ENCODE measurements around the gene STX19. TPM values are rescaled to one million over a fixed set of nuclear protein-coding genes. Genes with fewer than 3 reads are reported as not detected.

STX19 gene
- polyA plus RNA-seq, 3 donors: not detected

DNA sequence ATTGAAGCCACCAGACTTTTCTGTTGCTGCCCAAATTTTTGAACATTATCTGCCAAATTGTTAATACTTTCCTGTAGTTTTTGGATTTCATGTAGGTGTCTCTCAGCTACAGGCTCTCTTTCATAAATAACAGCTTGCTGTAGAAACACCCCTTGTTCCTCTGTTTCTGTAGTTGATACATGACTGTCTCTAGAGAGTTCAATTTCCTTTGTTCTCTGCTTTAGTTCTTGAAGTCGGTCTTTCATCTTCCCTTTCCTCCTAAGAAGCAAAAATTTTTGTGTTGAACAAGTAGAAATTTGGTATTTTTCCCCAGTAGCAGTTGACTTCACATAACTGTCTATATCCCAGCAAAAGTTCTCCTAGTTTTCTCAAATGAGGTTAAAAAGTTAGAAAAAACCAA lies 13.4 kb downstream of the STX19 start:
- Histone ChIP-seq H3K27me3 (ENCODE audit: control insufficient read depth in 2 of 2, insufficient read depth in 2 of 2, low read length in 2 of 2) (no peaks in the 10 kb centered on the region), H3K9ac (ENCODE audit: insufficient read depth, low read length, poor library complexity, severe bottlenecking) (no peak overlapping the region), H3K27ac (ENCODE audit: low read depth in 1 of 2, low read length in 2 of 2) (no peak overlapping the region), H3K4me3 (replicated peaks in 1 of 3; ENCODE audit: low read depth in 2 of 3, low read length in 3 of 3) (no peak overlapping the region), H3K79me2 (ENCODE audit: insufficient read depth, low read length) (no peaks in the 10 kb centered on the region), H3K9me3 (replicated peaks in 1 of 2; ENCODE audit: control insufficient read depth in 1 of 2, insufficient read depth in 1 of 2, low read length in 2 of 2) (no peaks in the 10 kb centered on the region), H4K20me1 (ENCODE audit: insufficient read depth, low read length) (no peaks in the 10 kb centered on the region), H3K36me3 (replicated peaks in 1 of 2; ENCODE audit: control insufficient read depth in 1 of 2, insufficient read depth in 2 of 2, low read length in 2 of 2) (no peaks in the 10 kb centered on the region), H3K4me1 (ENCODE audit: control insufficient read depth in 1 of 2, insufficient read depth in 2 of 2, low read length in 2 of 2) (peaks cover 0 to 5% of the 10 kb centered on the region in 2 donors), H2AFZ (ENCODE audit: insufficient read depth, low read depth, low read length, poor library complexity, severe bottlenecking) (no peak overlapping the region), H3K4me2 (replicated peaks; ENCODE audit: extremely low read depth, low read length, poor library complexity, severe bottlenecking) (no peak overlapping the region)
- Mint-ChIP-seq H3K4me1 (peaks cover 10% of the 10 kb centered on the region), H3K27me3 (ENCODE audit: low read depth in 3 of 3) (no peaks in the 10 kb centered on the region), H3K27ac (no peak overlapping the region), H3K4me3 (no peak overlapping the region), H3K9me3 (peaks cover 0 to 1% (median 0%) of the 10 kb centered on the region in 7 donors), H3K36me3 (peaks cover 3 to 4% of the 10 kb centered on the region in 2 donors)
- DNase-seq: no peak
- TF ChIP-seq, protein P1, sequence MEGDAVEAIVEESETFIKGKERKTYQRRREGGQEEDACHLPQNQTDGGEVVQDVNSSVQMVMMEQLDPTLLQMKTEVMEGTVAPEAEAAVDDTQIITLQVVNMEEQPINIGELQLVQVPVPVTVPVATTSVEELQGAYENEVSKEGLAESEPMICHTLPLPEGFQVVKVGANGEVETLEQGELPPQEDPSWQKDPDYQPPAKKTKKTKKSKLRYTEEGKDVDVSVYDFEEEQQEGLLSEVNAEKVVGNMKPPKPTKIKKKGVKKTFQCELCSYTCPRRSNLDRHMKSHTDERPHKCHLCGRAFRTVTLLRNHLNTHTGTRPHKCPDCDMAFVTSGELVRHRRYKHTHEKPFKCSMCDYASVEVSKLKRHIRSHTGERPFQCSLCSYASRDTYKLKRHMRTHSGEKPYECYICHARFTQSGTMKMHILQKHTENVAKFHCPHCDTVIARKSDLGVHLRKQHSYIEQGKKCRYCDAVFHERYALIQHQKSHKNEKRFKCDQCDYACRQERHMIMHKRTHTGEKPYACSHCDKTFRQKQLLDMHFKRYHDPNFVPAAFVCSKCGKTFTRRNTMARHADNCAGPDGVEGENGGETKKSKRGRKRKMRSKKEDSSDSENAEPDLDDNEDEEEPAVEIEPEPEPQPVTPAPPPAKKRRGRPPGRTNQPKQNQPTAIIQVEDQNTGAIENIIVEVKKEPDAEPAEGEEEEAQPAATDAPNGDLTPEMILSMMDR (IDR thresholded peaks at IDR 0.05): no peak
- intact Hi-C loops (cut with micrococcal nuclease): no loop called here
- WGBS (ENCODE audit: insufficient coverage): no CpG with 5 or more reads among the region's 1 CpG

DNA sequence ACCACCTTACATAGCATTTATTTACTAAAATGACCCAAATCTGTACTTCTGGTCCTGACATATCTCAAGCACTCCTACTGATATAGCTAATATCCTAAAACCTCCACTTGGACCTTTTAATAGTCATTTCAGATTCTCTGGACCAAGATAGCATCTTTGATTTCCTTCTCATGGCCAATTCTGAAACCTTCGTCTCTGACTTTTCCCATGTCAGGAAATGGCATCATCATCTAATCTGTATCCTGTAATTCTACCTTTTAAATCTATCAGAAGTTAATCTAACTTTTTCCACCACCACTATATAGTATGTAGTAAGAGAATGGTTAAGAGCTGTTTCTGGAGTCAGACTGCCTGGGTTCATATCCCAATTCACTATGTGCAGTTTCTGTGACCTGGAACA lies 16.2 kb downstream of the STX19 start:
- 80% methylated on average over 1 of the region's 1 CpG for WGBS (ENCODE audit: insufficient coverage)
- Mint-ChIP-seq H3K27ac (peak overlapping the region in 1 of 7 donors; percentile 6), H3K36me3 (peaks cover 3 to 4% of the 10 kb centered on the region in 2 donors)

More for the DNA sequence above, 16.2 kb downstream of the STX19 start:
- no peaks in the 10 kb centered on the region for H4K20me1 ChIP-seq (ENCODE audit: insufficient read depth, low read length)
- no peak for DNase-seq
- H3K27me3 Mint-ChIP-seq (ENCODE audit: low read depth in 3 of 3): no peaks in the 10 kb centered on the region
- no peak overlapping the region for H3K4me3 ChIP-seq (replicated peaks in 1 of 3; ENCODE audit: low read depth in 2 of 3, low read length in 3 of 3)
- no peaks in the 10 kb centered on the region for H3K36me3 ChIP-seq (replicated peaks in 1 of 2; ENCODE audit: control insufficient read depth in 1 of 2, insufficient read depth in 2 of 2, low read length in 2 of 2)
- H3K4me3 Mint-ChIP-seq: no peak overlapping the region
- peaks cover 0 to 5% of the 10 kb centered on the region in 2 donors for H3K4me1 ChIP-seq (ENCODE audit: control insufficient read depth in 1 of 2, insufficient read depth in 2 of 2, low read length in 2 of 2)
- TF ChIP-seq, protein P1 (IDR thresholded peaks at IDR 0.05): no peak
- no peaks in the 10 kb centered on the region for H3K79me2 ChIP-seq (ENCODE audit: insufficient read depth, low read length)
- H3K27ac ChIP-seq (ENCODE audit: low read depth in 1 of 2, low read length in 2 of 2): no peak overlapping the region
- intact Hi-C loops (cut with micrococcal nuclease): no loop called here
- H3K27me3 ChIP-seq (ENCODE audit: control insufficient read depth in 2 of 2, insufficient read depth in 2 of 2, low read length in 2 of 2): no peaks in the 10 kb centered on the region
- peaks cover 10% of the 10 kb centered on the region for H3K4me1 Mint-ChIP-seq
- H3K9ac ChIP-seq (ENCODE audit: insufficient read depth, low read length, poor library complexity, severe bottlenecking): no peak overlapping the region
- peaks cover 0 to 3% (median 0%) of the 10 kb centered on the region in 7 donors for H3K9me3 Mint-ChIP-seq
- H2AFZ ChIP-seq (ENCODE audit: insufficient read depth, low read depth, low read length, poor library complexity, severe bottlenecking): no peak overlapping the region
- no peak overlapping the region for H3K4me2 ChIP-seq (replicated peaks; ENCODE audit: extremely low read depth, low read length, poor library complexity, severe bottlenecking)
- no peaks in the 10 kb centered on the region for H3K9me3 ChIP-seq (replicated peaks in 1 of 2; ENCODE audit: control insufficient read depth in 1 of 2, insufficient read depth in 1 of 2, low read length in 2 of 2)

Measured in CD14-positive monocyte (primary cell).